Esophagus squamous epithelium (tissue), 5 donors: ENCODE results near the gene PTPN1. TPM values are rescaled to one million over a fixed set of nuclear protein-coding genes. Genes with fewer than 3 reads are reported as not detected.
A peak's percentile ranks its signal among the peaks of the same experiment; 100 is the strongest.

Source experiments
- DNase-seq: peaks from one replicate; lab custom pipeline; 2025; lab: John Stamatoyannopoulos, UW
- H3K27ac ChIP-seq, 4 donors: fragments of 200-600 bp; sonication (generic); one replicate each; pipeline ENCODE4 v1.5.1; 2016 to 2019; ENCODE audit warnings: mild to moderate bottlenecking in 1 of 4
- H3K27me3 ChIP-seq, 4 donors: fragments of 200-600 bp; sonication (generic); 1 replicate in 3 of 4; 2 replicates in 1 of 4; pipeline versions ENCODE4 v1.5.1 to v1.6.0; 2017 to 2021; ENCODE audit warnings: antibody characterized with exemption in 1 of 4
- H3K36me3 ChIP-seq, 3 donors: fragments of 200-600 bp; sonication (generic); one replicate each; pipeline ENCODE4 v1.5.1; 2016 to 2019
- H3K4me1 ChIP-seq, 3 donors: fragments of 200-600 bp; sonication (generic); one replicate each; pipeline ENCODE4 v1.5.1; 2017 to 2019
- H3K4me3 ChIP-seq, 4 donors: fragments of 200-600 bp; sonication (generic); 1 replicate in 3 of 4; 2 replicates in 1 of 4; pipeline ENCODE4 v1.5.1; 2016 to 2019; ENCODE audit warnings: mild to moderate bottlenecking in 2 of 4, moderate library complexity in 1 of 4
- H3K9me3 ChIP-seq, 3 donors: fragments of 200-600 bp; sonication (generic); one replicate each; pipeline ENCODE4 v1.5.1; 2016 to 2019
- POLR2A ChIP-seq, 4 donors: fragments of 450-650 bp; IDR thresholded peaks; one replicate each; pipeline ENCODE4 v1.6.1; 2017; ENCODE audit warnings: antibody characterized with exemption in 4 of 4, mild to moderate bottlenecking in 4 of 4, moderate library complexity in 3 of 4
- WGBS, 2 donors: methylation state at CpG; one replicate each; pipeline ENCODE4 v1.1.5; 2018; 5-methylcytosine and 5-hydroxymethylcytosine counted together
- intact Hi-C: fragments of 100-400 bp; cut with DNase I; formaldehyde crosslinking; loops from one replicate; pipeline ENCODE4 v1.15.0; 2022
- total RNA-seq, 4 donors: library from RNA; depleted of rRNA; stranded (reverse); fragments of >200 nt; gene quantifications; one replicate each; pipeline ENCODE4 v1.1.0, GENCODE V29; 2016
- TF ChIP-seq, protein P1 (sequence below), 6 experiments: fragments of 450-650 bp in 4 of 6; fragments of 200-600 bp in 2 of 6; sonication (generic) in 2 of 6; IDR thresholded peaks; one replicate each; pipeline ENCODE4 v1.5.1; 2016 to 2019; ENCODE audit warnings: antibody characterized with exemption in 6 of 6, mild to moderate bottlenecking in 4 of 6, moderate library complexity in 4 of 6
- donor health status: DM: yes; HTN: yes; CAD: no.

PTPN1 gene
- total RNA-seq, 4 donors from 2014 or later, result 23.6 to 30.6 (median 29.0) TPM

DNA sequence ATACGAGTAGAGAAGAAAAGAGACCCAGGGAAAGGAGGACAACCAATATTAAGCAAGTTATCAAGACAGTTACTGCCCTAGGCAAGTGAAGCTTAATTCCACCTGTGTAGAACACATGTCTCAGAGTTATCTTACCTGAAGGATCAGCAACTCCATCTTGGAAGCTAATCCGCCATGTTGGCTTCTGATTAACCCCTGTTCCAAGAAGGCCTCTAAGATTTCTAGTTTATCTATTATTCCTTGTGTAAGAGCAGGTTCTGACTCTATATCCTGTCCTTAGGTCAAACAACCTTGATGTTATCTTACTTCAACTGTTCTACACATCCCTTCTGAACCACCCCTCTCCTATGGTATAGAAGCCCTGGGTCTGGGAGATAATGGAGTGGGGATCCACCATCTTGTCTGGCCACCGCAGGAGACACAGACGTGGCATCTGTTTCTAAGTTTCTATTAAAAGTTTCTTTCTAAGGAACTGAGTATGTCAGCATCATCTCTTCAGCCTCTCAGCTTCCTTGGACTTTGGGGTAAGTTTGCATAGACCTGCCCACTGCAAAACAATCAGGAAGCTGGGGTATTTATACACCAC, 27.7 kb upstream of the PTPN1 start:
- 92% methylated on average over 4 of the region's 4 CpGs for WGBS, 2 donors
- no peaks in the 10 kb centered on the region for H3K9me3 ChIP-seq
- TF ChIP-seq, protein P1, sequence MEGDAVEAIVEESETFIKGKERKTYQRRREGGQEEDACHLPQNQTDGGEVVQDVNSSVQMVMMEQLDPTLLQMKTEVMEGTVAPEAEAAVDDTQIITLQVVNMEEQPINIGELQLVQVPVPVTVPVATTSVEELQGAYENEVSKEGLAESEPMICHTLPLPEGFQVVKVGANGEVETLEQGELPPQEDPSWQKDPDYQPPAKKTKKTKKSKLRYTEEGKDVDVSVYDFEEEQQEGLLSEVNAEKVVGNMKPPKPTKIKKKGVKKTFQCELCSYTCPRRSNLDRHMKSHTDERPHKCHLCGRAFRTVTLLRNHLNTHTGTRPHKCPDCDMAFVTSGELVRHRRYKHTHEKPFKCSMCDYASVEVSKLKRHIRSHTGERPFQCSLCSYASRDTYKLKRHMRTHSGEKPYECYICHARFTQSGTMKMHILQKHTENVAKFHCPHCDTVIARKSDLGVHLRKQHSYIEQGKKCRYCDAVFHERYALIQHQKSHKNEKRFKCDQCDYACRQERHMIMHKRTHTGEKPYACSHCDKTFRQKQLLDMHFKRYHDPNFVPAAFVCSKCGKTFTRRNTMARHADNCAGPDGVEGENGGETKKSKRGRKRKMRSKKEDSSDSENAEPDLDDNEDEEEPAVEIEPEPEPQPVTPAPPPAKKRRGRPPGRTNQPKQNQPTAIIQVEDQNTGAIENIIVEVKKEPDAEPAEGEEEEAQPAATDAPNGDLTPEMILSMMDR (IDR thresholded peaks at IDR 0.05), result no peak
- no peak for TF ChIP-seq POLR2A (IDR thresholded peaks at IDR 0.05)
- peaks cover 9 to 36% (median 13%) of the 10 kb centered on the region in 3 donors for H3K4me1 ChIP-seq
- H3K36me3 ChIP-seq, result no peaks in the 10 kb centered on the region
- H3K27me3 ChIP-seq, result no peaks in the 10 kb centered on the region
- H3K27ac ChIP-seq, result peak overlapping the region in 2 of 4 donors; percentile 85 to 90
- H3K4me3 ChIP-seq, result no peak overlapping the region
- DNase-seq, result no peak
- intact Hi-C loops, result no loop called here

DNA sequence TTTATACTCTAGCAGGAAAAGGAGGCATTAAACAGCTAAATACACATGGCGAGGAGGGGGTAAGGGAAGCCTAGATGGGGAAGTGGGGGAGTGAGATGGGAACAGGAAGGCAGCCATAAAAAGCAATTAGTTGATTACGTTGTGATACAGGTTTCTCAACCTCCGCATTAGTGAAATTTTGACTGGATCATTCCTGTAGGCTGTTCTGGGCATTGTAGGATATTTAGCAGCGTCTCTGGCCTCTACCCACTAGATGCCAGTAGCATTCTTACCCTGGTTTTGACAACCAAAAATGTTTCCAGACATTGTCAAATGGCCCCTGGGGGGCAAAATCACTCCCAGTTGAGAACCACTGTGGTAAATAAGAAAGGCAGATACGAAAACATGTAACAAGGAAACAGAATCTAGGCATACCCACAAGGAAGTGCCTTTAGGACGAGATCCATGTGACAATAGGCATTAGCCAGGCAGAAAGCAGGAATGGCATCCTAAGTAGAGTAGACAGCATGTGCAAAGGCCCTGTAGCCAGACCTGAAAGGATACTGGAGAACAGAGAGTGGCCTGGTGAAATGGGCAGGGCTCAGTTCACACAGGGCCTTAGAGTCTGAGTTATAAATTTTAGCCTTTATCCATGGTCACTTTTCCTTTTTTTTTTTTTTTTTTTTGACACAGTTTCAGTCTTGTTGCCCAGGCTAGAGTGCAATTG, 25.8 kb upstream of the PTPN1 start:
- Histone ChIP-seq H3K27ac (peak overlapping the region; percentile 79 to 90 (median 88)), H3K9me3 (no peaks in the 10 kb centered on the region), H3K36me3 (no peaks in the 10 kb centered on the region), H3K4me3 (peak overlapping the region in 2 of 4 donors; percentile 58 to 70), H3K4me1 (peaks cover 6 to 20% (median 7%) of the 10 kb centered on the region in 3 donors), H3K27me3 (no peaks in the 10 kb centered on the region)
- 36 to 39% methylated on average over 5 to 6 of the region's 6 CpGs for WGBS, 2 donors
- DNase-seq, result no peak
- TF ChIP-seq POLR2A (IDR thresholded peaks at IDR 0.05), result no peak
- TF ChIP-seq, protein P1 (IDR thresholded peaks at IDR 0.05), result peak in 2 of 6 experiments; percentile 22 to 41
- intact Hi-C loops, result no loop called here

DNA sequence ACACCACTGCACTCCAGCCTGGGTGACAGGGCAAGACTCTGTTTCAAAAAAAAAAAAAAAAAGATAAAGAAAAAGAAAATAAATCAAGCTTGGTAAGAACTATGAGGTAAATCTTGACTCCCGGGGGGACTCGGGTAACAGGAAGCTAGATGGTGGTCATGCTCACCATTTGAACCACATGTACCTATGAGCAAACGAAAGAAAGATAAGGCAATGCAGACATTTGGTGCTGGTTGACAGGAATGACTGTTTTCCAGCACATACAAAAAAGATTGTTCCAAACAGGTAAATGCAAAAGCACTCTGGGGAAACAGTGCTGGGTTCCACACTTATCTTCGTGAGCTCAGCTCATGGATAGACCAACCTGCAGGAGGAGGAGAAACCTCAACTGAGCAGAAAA, 22.8 kb upstream of the PTPN1 start:
- Histone ChIP-seq H3K27ac (no peak overlapping the region), H3K36me3 (no peaks in the 10 kb centered on the region), H3K9me3 (no peaks in the 10 kb centered on the region), H3K27me3 (no peaks in the 10 kb centered on the region), H3K4me1 (peaks cover 6 to 26% (median 8%) of the 10 kb centered on the region in 3 donors), H3K4me3 (no peak overlapping the region)
- intact Hi-C loops, result no loop called here
- no peak for TF ChIP-seq POLR2A (IDR thresholded peaks at IDR 0.05)
- TF ChIP-seq, protein P1 (IDR thresholded peaks at IDR 0.05), result no peak
- WGBS, 2 donors, result 65 to 74% methylated on average over 4 of the region's 4 CpGs
- no peak for DNase-seq

DNA sequence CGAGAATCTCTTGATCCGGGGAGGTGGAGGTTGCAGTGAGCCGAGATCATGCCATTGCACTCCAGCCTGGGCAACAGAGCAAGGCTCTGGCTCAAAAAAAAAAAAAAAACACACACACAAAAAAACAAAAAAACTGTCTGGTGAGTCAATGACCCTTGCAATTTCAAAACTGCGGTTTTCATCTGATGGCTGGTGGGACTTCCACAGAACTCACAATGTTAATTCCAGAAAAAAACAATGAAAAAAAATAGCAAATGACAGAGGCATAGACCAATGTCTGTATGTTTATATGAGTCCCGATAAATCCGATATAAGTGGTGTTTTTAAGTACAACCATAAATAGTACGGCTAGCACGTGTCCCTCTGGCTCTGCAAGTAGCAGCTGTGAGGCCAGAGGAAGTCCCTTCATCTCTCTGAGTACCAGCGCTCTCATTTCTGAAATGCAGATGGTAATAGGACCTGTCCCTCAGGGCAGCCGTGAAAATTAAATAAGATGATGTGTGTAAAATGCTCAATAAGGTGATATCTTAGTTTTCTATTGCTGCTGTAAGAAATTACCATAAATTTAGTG, 21.9 kb upstream of the PTPN1 start:
- WGBS, 2 donors, result 65 to 89% methylated on average over 10 of the region's 10 CpGs
- intact Hi-C loops, result no loop called here
- no peaks in the 10 kb centered on the region for H3K27me3 ChIP-seq
- H3K4me1 ChIP-seq, result peaks cover 6 to 29% (median 15%) of the 10 kb centered on the region in 3 donors
- TF ChIP-seq, protein P1 (IDR thresholded peaks at IDR 0.05), result no peak
- TF ChIP-seq POLR2A (IDR thresholded peaks at IDR 0.05), result no peak
- no peaks in the 10 kb centered on the region for H3K36me3 ChIP-seq
- H3K9me3 ChIP-seq, result no peaks in the 10 kb centered on the region
- DNase-seq, result no peak
- H3K4me3 ChIP-seq, result no peak overlapping the region
- H3K27ac ChIP-seq, result no peak overlapping the region

DNA sequence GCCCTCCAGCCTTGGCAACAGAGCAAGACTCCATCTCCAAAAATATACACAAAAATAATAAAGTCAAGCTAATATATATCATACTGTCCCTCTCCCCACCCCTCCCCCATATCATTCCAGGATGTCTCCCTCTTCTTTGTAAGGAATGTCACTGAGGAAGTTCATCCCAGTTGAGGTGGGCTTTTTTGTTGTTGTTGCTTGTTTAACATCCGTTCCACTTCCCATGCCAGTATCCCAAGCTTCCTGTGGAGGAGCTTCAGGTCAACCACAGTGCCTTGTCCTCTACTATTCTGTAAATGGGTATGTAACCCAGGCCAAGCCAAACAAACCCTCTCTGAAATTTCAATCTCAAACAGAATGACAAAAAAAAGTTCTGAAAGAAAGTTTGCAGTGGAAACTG, 19.0 kb upstream of the PTPN1 start:
- 82 to 86% methylated on average over 1 of the region's 1 CpG for WGBS, 2 donors
- Histone ChIP-seq H3K27me3 (no peaks in the 10 kb centered on the region), H3K27ac (peak overlapping the region in 1 of 4 donors; percentile 89), H3K9me3 (no peaks in the 10 kb centered on the region), H3K36me3 (no peaks in the 10 kb centered on the region), H3K4me3 (no peak overlapping the region), H3K4me1 (peaks cover 3 to 31% (median 18%) of the 10 kb centered on the region in 3 donors)
- DNase-seq, result no peak
- intact Hi-C loops, result no loop called here
- TF ChIP-seq POLR2A (IDR thresholded peaks at IDR 0.05), result no peak
- TF ChIP-seq, protein P1 (IDR thresholded peaks at IDR 0.05), result no peak
